Measurements from ENCODE around the gene BLID.

Gene BLID

DNA sequence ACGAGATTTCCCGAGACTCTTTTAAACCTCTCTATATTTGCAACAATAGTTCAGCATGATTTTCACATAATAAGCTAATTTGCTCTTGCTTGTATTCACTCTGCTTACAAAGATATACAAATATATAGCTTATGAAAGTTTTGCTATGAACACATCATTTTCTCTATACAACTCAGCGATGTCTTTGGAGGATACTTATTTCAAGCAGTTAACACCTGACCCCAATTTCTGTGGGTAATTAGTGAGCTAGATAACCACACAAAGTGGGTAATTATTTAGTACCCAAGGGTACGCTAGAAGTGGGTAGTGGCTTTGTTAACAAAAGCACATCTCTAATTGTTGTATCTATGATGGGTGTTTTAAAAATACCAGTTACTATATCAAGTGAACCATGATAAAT, 12.3 kb downstream of the BLID start:
- DNase-seq = no peak

DNA sequence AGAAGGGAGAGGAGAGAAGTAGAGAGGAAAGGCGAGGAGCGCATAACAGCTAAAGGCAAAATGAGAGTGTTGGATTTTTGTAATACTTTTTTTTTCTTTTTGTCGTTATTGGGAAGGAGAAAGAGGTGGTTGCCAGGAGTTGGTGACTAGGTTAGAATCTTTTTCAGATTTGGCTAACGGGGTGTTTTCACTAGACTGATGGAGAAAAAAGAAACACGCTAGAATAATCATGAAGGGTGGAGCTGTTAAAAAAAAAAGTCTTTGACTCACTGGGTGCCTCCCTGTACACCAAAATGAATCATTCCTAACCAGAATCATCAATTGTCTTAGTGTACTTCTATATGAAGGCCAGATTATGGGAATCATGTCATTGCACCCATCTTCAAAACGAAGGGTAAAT, 12.7 kb downstream of the BLID start:
- DNase-seq = no peak

DNA sequence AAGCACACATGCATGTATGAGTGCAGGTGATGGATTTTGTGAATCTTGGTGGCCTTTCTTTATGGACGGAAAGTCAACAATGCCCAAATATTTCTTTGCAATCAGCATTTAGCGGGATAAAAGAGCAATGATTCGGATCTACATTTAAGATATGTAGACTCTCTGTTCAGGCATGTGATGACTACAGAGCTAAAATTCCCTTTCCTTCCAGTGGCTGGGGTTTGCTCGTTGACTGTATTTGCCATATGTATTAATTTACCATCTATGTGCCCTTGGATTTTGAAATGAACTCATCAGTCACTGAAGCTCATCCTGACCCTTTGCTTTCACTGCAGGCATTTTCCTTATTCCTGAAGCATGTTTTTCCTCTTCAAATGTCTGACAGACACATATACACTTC, 13.6 kb downstream of the BLID start:
- DNase-seq = no peak

DNA sequence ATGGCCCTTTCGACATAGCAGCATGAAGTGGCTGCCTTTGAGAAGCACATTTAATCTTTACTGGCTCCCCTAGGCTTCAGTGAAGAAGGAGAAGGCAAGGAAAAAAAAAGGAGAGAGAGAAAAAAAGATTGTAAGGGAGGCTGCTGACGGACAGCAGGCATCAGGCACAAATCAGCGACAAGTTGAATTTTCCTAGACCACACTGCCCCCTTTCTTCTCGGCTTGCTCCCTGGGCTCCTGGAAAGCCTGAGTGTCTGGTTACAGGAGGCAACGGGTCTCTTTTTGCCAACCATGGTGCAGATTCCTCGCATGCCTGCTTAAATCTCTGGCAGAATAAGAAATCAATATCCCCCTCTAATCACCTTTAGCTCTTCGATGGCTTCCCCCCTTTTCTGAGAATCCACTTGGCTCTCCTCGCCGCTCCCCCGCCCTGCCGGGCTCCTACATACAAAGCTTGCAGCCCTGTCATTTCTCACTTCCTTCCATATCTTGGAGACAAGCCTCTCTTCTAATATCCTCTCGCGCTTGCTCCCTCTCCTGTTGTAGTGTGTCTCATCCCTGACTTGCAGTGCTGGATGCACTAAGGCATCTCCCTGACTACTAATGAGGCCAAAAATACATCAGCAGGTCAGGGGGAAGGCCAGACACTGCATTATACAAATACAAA, 14.3 kb downstream of the BLID start:
- no peak for DNase-seq

DNA sequence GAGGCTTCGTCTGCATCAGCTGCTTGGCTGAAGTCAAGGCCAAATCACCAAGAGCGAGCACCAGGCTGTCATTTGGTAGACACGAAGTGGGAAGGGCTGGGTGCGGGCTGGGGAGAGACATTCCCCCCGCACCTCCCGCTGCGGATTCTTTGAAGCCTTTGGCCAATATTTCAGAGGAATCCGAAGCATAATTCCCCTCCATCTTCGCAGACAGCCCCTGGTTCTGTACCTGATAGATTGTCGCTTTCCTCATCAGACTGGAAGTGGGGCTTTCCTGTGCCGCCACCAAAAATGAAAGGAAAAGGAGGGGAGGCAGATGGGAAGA, 15.3 kb downstream of the BLID start:
- no peak for DNase-seq

DNA sequence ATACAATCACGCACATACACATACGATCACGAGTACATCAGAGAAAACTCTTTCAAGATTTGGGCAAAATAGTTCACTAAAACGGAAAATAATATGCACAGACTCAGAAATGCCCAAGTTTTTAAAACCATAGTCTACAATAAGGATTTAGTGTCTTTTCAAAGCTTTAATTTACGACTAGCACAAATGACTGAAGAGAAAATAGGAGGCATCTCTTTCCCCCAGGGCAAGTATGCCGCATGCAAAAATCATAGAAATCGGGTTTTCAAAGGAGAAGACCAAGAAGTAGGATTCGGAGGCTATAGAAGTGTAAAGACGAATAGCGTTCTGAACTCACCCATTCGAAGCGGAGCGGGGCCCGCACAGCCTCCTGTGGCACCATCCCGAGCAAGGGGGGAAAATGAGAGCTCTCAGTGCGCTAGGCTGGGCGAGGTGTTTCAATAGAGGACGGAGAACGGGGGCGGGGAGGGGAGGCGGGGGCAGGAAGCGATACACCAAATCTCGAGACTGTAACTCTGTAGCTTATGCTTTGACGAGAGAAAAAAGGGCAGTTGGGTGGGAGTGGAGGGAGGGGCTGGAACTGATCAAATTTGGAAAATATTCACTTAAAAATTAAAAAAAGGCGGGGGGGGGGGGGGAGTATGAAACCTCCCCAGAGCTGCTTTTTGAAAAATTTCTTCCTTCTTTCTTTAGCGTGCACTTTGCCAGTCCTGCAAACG, 15.8 kb downstream of the BLID start:
- no peak for DNase-seq

DNA sequence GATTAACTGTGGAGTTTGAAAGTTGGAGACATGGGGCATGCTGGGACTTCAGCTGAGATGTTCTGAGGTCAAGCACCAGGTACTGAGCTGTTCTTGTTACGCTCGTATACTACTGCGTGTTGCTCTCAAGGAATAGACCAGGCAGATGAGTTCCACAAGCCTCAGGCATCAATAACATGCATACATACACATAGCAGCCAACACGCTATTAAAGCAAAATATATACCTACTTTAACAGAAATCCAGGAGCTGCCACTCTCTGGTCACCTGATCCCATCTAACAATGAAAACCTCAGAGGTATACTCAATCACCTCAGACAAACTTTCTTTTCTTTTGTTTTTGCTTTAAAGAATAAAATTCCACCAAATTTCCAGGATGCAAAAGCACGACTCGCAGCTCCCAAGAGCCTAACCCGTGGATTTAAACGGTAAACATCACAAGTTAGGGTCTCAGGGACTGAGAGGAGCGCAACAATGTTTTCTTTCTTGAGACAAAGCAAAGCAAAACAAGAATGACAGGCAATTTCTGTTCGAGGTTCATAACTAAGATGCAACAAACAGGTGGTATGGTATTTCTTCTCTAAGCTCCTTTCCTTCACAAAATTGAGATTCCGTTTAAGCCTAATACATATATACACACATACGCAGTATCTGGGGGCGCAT, 16.5 kb downstream of the BLID start:
- DNase-seq = no peak

DNA sequence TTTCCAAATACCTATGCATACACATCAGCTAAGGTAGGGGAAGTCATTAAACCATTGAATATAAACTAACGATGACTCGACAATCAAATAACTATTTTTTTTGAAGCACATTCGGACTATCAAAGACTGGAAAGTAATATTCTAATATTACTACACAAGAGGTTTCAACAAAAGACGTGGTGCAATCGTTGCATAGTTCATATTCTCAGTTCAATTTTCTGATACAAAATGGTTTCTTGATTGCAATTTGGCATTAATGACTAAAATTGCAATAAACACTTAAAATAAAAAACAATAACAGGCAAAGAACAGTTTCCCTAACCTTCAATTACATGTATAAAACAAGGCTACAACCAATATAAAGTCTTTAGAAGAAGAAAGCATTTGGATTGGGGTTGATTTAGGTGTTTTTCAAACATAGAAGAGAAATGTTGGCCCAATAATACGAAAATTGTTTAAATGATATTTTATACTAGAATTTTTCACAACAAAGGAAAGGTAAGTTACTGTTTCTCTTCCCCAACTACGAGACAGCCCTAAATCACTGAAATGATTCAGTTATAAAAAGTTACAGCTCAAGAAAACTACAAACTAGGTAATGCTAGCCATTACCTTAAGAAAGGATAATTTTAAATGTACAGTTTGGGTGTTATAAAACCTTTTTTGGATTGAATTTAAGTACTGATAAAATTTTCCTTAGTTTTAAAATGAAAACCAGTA, 17.6 kb downstream of the BLID start:
- DNase-seq = no peak

DNA sequence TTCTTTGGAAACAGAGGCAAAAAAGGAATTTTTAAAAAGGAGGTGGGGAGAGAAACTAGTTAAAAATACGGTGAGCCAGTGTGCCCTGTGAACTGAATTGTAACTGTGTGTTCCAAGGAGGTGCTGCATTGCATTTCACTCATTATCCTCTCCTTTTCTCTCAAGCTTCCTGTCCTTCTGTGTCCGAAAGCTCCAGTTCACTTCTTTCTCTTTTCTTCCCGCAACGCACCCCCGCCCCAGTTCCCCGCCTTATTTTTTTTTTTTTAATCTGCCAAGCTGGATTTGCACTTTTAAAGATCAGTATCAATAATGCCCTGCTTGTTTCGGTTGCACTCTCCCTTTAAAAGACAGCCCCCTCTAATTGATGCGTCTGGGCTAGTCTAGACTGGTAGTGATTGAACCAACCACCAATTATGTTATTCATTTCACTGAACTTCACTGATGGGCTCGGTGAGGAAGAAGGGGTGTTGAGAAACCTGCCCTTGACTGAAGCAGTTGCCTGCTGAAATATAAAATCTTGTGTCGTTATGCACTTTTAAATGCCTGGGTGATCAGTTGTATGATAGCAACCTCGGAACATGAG, 18.5 kb downstream of the BLID start:
- DNase-seq = no peak

DNA sequence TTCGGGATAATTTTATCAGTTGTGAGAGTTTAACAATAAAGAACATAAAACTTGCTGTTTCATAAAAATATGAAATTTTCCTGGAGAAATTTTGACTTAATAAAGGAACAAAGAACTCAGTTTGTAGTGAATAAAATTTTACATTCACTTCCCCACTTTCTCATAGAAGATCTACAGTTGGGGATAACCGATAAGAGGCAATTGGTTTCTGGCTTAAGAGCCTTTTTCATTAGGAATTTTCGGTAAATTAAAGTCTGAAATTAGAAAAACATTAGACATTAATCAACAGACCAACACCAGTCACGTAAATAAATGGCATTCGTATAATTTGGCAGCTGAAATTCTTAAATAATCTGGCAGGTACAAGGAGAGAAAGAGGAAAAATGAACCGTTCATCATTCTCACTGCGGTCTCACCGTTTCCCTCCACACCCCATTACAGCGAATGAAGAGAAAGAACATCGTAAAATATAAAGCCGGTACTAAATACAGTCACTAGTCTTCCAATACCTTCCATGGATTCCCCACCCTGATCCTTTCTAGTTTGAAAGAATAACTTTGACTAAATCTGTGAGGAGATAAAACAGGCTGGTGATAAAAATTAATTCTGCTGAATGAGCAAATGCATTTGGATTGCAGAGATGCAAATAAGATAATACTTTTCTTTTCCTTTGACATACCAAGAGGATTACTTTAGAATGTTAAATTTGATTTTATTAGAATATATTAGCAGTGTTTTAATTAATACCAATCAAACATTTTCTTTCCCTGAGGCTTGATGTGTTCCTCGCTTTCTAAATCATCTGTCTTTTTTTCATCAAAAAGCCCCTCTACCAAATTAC, 19.5 kb downstream of the BLID start:
- no peak for DNase-seq

DNA sequence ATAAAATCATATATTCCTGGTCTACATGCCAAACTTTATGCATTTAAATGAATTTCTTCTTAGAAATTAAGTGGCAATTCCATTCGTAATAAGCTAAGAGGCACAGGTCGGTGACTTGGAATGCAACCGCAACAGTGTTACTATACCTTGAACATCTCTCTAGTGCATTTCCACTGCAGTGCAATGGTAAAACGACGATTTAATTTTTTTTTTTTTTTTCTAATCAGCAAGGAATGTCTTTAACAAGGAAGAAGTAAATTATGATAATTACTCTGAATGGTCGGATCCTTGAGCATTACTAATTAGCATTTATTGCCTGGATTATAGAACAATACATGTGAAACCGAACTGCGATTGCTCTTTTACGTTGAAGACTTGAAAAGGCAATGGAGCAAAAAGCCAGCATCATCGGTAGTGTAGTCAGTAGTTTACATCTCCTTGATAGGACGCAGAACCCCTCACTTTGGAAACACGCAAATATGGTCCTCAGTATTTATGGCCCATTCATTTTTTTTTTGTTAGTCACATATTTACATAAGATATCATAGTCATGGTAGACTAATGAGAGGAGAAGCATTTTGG, 20.2 kb downstream of the BLID start:
- no peak for DNase-seq

DNA sequence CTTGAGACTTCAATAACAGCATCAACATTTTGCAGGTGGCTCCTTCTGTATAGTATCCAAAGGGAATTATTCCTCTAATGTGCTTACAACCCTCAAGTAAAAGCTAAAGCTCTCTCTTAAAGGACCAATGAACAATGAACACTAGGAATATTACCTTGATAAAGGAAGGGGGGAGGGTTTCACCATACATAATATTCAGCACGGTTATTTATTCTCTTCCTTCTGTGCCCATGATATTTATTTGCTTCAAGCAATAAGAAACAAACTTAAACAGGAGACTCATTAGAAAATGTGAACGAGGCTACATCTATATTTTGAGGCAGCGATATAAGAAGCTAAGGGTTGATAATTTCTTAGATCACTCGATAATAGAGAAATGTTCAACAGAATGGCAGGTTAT, 21.2 kb downstream of the BLID start:
- DNase-seq = no peak

DNA sequence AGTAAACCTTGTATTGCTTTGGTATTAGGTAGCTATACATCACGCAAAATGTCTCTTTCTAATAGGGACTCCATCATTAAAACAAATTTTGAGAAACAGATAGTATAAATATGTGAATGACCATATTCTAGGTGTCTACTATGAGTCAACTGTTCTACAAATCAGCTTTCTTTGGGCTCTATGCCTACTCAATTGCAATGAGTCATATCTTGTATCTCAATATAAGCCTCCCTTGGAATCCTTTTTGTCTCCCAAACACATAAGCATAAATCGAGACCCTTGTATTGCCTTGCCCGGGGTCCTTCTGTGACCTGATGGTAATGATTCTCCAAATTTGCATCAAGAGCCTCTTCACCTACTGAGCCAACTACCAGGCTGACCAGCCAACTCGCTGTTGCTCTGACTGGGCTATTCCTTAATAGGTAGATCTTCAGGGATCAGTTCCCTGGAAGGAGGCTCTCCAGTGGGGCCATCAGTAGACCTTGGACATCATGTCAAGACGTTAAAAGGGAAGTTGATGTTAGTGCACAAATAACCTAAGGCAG, 22.2 kb downstream of the BLID start:
- no peak for DNase-seq

DNA sequence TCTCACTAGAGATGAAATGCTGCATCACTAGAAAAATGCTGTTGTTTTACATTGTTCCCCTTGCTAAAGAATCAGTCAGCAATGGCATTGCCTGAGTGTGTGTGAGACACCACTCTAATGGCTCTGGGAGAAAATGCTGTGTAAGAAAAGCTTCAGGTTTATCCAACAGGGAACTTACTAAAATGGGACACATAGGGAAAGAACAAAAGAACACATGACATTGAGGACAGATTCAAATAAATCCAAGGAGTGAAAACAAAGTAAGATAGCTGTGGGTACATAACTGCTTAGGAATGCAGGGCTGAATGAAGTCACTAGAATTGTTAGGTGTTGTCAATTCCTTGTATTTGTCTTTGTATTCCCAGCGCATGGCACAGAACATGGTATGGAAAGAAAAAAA, 24.2 kb downstream of the BLID start:
- DNase-seq = no peak

DNA sequence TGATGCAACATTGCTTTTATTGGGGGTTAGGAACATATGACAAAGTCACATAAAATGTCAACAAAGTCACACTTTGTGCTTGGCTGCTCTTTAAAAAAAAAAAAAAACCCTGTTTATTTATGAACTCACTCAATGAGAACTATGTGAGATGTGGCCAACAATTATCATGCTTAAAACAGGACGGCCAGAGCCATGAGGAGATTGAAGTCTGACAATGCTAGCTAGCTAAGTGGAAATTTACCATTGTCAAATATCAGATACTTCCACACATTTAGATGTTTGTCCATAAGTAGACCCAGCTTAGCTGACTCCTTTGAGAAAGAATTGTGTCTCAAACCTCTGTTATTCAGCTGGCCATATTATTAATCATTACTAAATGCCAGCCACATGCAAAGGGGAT, 26.9 kb downstream of the BLID start:
- DNase-seq = no peak

DNA sequence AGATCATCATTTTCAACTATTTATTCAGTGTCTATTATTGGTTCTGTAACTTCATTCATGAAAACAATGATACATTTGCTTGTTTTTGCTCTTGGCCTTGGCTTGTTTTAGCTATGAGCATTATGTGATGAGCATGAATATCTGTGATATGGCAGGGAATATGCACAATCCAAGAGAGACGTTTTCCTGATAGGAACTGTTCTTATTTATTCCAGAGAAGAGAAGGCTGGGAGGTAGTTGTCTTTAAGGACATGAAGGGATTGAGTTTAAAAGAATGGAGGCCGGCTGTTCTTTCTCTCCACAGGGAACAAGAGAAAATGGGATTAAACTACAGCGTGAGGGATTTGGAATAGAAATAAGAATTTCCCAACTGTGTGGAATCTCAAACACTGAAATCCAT, 30.3 kb downstream of the BLID start:
- no peak for DNase-seq

DNA sequence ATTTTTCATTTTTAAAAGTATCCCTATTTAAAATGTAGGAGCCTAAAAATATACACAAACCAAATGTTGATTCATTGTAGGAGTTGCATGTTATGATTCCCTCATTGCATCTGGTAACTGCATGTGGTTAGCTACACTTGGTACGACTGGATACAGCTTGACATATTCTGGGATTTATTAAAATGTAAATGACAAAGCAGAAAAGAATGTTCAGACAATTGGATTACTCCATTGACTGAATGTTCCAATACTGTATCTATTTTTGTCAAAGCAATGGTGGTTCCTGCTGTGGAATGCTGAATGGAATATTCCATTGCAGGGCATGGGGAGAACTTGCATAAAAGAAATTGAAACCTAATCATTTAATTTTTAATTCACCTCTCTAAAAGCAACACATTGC, 30.8 kb downstream of the BLID start:
- DNase-seq = no peak

DNA sequence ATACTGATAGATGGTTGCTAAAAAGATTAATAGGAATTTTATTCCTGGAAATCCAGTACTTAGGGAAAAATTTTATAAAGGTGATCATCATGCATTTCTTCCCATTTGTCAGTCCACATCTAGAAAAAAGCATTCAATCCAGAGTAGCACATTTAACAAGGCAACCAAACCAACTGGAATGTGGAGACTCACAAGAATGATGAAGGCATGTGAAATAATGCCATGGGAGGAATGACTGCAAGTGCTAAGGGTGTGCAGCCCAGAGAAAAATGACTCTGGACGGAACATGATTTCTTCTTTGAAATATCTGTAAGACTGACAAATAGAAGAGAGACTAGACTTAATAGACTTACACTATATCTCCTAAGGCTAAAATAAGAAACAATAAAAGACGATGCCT, 33.8 kb downstream of the BLID start:
- no peak for DNase-seq

DNA sequence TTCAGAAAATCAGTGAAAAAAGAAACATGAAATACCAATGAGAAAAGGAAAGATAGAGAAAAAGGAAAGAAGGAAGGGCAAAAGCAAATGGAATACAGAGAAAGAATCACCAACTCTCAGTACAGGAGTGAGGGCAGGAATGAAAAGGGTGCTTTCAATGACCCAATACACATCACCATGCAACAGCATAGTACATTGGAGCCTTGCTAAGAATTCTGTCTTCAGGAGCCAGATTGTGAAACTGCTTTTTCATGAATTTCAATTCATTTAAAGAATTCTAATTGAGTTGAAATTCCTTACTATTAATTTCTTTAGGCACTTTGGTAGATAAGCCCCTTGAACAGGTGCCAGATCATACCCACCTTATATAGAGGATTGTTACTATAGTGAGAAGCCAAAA, 34.9 kb downstream of the BLID start:
- no peak for DNase-seq

DNA sequence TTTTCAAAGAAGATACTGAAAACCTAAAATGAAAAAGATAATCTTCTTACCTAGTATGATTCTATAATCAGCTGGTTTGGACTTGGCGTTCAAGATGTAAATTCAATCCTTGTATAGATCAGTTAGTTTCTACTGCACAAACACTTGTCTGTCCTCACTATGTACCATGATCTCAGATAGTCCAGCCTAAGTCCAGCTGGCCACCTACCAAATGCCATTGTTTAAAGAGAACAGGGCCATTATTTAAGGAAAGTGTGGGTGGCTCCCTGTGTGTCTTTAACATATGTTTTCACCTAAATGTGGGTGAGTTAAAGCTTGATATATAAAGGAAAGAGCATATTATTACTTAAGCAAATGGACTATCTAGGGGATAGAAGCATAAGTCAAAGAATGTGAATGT, 38.6 kb downstream of the BLID start:
- DNase-seq = no peak

DNA sequence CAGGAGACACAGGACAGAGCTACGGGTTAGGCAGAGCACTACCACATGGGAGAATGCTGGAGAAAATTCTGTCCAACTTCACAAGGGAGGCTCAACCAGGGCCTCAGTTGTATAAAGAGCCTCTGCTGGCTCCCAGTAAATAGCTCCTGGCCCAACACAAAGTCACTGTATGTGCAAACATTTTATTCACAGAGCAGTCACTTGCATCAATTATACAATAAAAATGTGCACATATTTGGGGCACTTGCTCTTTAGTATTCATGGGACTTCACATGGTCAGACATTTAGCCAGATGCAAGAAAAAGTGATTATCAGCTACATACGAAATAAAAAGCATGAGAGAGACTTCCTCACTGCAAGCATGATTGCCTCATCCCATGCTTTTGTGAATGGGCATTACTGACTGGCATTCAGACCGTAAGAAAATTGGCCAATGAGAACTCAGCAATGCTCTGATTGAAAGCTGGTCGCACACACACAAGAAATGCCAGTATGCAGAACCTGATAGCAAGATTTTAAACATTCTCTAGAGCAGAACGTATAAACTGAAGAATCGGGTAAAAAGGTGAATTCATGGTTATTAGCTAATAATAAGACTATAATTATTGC, 39.4 kb downstream of the BLID start:
- no peak for DNase-seq

DNA sequence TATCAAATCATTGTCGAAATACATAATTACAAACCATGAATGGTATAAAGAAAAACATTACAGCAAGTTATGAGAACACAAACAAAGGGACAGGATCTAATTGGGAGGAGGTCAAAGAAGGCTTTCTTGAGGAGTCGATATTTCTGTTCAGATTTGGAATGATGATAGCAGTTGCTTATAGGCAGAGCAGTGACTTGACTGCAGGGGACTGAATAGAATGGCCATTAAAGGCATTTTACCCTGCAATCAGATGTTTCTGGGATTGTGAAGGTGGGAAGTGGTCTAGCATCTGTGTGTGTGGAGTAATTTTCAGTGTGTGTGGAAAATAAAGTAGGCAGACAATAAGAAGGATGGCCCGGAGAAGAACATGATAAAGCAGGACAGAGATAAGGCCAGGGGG, 41.0 kb downstream of the BLID start:
- DNase-seq = no peak

Measured in stimulated activated CD4-positive, alpha-beta T cell treated with anti-CD3 and anti-CD28 coated beads, Interleukin-4, amount 100 ng/mL, for 4 hours (primary cell).